Stimulated activated CD4-positive, alpha-beta T cell treated with anti-CD3 and anti-CD28 coated beads, Interleukin-12 subunit alpha, Interleukin-12 subunit beta, amount 100 ng/mL, for 48 hours (primary cell): ENCODE data around the gene MICOS13.
"Not testable (repeated sequence)": the region's sequence is repeated elsewhere in the genome, so short reads cannot be mapped to it uniquely, and the experiment has no call there.

Source experiments
- DNase-seq, 3 donors: peaks; one replicate each; pipeline ENCODE4 v3.0.0-alpha.2; 2020; ENCODE audit warnings: low read depth in 2 of 3, low spot score in 1 of 3

MICOS13 gene

DNA sequence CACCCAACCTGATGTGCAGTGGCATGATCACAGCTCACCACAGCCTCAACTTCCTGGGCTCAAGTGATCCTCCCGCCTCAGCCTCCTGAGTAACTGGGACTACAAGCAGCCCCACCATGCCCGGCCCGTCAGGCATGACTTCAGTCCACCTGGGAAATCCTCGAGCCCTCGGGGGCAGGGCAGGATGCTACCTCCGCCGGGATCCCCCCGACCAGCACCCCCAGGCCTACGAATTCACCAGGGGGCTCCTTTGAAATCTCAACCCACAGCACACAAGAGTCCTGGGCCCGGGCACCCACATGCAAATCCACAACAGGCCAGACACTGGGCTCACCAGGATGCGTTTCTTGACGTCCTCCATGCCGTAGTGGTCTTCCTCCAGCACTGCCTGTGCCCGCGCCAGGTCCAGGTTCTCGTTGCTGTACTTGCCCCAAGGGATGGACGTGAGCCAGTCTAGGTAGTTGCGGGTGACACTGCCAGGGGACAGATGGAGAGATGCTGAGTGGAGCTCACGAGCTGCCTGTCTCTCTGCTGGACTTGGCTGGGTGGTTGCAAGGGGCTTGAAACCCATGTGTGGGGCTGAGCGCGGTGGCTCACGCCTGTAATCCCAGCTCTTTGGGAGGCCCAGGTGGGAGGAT is 20.3 kb upstream of the MICOS13 start:
- no peak for DNase-seq

DNA sequence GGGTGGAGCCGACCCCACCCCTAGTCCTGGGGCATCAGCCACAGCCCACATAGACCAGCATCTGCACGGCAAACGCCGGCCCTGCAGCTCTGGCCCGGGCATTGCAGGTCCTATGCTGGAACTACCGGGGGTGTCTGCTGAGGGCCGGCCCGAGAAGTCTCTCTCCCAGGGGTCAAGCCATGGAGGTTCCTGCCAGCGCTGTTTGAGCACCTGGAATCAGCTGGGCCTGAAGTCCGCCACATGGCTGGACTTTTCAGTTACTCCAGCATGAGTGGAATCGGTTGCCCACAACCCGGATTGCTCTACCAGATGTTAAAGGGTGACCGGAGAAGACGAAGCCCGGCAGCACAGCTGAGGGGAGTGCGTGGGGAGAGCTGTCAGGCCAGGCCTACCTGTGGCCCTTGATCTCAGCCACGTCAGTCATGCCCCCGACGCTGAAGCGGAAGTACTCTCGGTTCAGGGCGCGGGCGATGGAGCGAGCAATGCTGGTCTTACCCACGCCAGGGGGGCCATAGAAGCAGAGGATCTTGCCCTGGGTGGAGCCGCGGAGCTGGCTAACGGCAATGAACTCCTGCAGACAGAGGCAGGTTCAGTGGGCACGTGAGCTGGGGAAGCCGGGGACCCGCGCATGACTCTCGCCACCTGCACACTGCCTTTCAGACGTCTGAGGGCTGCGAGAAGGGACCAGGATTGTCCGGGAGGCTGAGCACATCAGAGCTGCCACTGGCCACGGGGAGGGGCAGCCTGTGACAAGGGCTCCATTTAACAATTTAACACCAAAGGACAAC is 18.5 kb upstream of the MICOS13 start:
- no peak for DNase-seq

DNA sequence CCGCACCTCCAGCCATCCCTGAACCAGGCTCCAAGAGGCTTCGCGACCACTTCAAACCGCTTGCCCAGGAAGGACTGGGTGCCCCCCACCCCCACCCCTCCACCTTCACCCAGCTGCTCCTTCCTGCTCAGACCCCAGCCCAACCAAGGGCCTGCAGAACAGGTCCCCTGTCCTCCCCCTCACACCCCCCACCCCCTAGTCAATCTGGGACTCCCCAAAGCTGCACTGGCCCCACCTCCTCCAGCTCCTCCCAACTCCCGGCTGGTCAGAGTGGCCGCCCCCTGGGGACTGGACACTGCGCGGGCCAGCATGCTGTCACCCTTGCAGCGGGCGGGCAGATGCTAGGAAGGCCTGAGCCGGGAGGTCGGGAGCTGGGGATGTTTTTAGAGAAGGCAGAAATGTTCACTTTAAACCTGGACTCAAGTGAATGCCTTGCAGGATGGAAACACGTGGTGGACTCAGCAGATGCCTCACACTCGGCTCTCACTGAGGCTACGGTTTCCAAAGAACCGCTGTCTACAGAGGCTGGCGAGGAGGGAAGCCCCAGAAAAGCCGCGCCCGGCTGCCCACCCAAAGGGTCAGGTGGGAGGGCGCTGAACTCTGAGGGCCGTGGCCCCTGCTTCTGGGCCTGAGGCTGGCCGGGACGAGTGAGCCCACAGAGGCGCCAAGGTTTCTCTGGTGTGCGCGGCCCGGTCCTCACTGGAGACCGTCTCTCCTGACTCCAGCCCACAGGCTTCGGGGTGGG is 17.7 kb upstream of the MICOS13 start:
- DNase-seq = no peak

DNA sequence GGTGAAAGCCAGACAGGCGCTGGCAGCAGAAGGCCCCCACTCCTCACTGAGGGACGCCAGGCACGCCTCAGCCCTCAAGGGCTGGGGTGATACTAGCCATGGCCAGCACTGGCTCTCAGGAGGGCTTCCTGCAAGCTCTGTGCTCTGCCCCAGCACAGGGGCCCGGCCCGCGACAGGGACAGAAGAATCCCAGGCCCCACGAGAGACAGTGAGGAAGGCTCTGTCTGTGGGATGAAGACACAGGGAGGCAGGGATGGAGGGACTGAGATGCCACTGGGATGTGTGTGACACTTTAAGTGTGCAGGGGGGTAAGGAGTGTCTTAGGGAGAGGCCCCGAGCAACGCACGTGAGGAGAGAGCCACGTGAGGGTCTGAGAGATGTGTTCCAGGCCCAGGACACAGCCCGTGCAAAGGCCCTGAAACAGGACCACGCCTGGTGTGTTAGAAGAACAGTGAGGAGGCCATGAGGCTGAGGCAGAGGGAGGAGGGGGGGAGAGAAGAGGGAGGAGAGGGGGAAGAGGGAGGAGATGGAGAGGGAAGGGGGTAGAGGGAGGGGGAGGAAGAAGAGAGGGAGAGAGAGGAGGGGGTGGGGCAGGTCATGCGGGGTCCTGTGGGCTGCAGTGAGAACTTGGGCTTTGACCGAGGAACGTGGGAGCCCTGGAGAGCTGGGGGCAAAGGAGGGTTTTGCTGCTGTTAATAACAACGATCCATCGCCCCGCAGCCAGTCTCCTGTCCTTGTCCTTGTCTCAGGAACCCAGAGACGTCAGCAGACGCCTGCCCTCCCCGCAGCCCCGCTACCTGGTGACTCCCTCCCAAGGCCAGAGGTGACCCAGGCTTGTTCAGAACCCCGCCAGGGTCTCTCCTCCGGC is 16.9 kb upstream of the MICOS13 start:
- DNase-seq = no peak

DNA sequence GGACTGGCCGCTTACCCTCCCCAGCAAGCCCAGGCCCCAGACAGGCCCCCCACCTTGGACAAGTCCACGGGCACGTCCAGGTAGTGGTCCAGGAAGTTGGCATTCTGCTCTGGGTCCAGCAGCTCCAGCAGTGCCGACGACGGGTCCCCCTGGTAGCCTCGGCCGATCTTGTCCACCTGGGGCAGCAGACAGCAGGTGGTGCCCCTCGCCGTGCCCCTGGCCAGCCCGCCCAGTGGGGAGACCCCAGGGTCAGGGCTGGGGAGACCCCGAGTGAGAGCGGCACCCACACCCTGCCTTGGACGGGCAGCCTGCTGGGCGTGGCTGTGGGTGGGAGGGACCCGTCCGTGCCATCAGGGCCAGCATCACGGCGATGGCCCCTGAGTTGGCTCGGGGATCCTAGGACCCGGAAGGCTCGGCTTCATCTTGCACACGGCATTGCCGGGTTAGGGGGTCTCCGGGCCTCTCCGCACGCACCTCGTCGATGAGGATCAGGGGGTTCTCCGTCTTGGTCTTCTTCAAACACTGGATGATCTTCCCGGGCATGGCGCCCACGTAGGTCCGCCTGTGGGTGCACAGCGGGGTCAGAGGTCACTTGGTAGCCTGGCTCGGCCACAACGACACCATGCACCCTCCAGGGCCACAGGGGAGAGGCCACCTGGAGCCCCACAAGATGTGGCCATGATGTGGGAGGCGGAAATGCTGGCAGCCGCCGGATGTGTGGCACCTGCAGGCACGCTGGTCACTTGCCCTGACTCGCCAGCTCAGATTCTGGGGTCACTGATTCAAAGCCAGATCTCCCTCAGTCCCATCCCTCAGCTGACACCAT is 16.1 kb upstream of the MICOS13 start:
- no peak for DNase-seq

DNA sequence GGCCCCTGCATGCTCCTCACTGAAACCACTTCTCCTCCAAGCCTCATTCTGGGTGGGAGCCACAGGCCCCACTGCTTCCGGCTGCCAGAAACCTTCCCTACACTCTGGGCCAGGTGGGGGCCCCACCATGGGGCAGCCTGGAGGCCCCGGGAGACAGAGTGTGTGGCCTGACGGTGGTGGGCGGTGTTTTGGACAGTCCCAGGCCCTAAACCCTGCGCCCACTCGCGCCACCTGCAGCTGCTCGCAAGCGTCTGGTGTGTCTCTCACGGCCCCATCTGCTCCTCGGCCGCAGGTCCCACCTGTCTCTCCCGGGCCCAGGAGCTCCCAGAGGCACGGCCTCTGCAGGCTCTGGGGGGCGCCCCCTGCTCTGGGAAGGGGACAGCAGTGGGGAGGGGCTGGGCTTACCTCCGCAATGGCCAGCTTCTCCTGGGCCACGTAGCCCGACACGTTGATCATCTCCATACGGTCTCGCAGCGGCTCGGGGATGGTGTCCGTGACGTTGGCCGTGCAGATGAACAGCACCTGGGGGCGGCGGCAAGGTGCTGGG is 15.4 kb upstream of the MICOS13 start:
- DNase-seq = no peak

DNA sequence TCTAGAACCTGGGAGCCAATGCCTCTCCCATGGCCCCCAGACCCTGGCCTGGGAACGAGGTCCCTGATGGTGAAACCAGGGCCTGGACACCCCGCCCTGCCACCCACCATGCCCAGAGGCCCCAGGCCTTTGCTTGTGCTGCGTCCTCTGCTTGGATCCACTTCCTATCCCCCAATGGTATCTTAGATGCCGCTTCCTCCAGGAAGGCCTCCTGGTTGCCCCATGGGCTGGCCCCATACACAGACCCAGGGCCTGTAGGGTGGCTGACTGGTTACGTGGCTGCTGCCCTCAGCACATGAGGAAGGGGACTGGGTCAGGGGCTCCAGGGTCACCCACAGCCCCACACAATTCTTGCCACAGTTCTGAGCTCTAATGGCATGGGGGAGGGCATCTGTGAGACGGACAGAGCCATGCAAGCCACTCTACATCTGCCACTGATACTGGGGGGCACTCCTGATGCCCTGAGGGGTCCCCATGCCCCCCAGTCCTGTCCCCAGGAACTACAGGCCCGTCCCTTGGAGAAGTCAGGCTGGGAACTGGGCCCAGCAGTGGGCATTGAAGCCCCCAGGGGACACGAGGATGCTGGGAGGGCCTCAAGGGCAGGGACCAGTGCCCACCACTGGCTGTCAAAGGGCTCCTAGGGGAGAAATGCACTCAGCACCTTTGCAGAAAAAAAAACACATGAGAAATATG is 14.8 kb upstream of the MICOS13 start:
- DNase-seq = no peak

DNA sequence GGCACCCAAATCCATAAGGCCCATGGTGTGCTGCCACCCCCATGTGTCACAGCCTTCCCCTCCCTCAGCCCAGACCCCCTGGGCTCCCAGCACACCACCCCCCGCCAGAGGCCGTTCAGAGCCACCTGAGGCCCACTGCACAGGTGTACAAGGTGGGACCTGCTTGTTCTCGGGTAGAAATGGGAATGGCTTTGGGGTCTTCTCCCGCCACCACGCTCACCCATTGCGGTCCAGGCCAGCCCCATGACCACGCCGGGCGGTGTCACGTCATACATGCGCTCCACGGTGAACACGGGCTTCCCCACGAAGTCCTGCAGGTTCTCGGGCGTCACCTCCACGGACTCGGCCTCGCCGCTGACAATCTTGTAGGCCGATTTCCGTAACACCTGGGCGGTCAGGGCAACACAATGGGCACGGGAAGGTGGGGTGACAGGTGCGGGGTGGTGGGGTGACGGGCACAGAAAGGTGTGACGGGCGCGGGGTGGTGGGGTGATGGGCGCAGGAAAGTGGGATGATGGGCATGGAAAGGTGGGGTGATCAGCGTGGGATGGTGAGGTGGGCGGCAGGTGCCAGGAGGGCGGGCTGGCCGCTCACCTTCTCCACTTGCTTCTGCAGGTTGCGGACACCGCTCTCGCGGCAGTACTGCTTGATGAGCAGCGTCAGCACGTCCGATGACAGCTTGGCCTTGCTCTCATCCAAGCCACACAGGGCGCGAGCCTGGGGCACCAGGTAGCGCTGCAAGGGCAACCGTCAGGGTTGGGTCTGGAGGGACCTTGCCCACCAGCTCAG is 14.0 kb upstream of the MICOS13 start:
- no peak for DNase-seq

DNA sequence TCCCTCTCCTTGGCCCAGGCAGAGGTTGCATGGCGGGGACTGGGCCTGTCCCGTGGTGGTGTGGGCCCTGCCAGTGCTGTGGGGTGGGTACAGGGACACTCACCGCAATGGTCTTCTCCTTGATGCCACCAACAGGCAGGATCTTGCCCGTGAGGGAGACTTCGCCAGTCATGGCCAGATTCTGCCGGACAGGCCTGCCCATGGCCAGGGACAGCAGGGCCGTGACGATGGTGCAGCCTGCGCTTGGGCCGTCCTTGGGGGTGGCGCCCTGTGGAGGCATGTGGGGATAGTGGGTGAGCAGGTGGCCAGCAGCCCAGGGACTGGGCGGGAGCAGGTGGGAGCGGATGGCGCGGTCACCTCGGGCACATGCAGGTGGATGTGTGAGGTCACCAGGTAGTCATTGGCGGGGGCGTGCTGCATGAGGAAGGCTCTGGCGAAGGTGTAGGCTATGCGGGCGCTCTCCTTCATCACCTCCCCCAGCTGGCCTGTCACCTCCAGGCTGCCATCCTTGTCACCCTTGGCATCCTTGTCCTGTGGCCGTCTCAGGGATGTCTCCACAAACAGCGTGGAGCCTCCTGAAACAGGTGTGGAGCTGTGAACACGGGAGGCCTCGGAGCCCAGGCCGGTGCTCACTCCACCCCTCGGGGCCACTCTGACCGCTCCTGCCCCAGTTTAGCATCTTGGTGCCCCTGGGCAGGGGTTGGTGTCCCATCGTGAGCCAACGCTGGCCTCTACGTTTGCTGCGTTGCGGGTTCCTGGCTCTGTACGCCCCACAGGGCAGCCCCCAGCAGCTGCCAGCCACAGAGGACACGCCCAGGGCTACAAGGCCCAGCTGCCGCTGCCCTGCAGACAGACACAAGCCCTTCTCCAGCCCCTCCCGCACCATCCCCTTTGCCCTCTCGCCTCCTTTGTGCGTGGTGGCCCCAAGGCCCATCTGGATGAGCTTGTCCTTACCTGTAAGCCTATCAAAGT is 13.2 kb upstream of the MICOS13 start:
- DNase-seq = no peak

DNA sequence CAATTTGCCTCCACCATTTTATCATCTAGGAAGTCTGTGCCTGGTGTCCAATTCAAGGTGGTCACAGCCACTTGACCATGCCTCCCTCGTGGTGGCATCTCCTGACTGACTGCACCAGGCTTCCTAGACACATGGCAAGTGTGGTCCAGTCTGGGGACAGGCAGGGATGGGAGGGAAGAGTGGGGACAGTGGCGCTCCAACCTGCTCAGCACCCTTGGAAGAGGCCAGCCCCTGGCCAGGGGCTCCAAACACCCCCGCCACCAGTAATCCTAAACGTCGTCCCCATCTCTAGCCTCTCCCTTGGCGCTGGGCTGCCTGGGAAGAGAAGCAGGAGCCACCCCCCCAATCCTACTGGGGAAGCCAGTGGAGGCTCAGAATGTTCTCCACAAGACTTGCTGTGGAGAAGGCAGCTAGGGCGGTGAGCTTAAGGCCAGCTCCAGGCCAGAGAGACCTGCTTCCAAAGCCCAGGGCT is 12.4 kb upstream of the MICOS13 start:
- no peak for DNase-seq

DNA sequence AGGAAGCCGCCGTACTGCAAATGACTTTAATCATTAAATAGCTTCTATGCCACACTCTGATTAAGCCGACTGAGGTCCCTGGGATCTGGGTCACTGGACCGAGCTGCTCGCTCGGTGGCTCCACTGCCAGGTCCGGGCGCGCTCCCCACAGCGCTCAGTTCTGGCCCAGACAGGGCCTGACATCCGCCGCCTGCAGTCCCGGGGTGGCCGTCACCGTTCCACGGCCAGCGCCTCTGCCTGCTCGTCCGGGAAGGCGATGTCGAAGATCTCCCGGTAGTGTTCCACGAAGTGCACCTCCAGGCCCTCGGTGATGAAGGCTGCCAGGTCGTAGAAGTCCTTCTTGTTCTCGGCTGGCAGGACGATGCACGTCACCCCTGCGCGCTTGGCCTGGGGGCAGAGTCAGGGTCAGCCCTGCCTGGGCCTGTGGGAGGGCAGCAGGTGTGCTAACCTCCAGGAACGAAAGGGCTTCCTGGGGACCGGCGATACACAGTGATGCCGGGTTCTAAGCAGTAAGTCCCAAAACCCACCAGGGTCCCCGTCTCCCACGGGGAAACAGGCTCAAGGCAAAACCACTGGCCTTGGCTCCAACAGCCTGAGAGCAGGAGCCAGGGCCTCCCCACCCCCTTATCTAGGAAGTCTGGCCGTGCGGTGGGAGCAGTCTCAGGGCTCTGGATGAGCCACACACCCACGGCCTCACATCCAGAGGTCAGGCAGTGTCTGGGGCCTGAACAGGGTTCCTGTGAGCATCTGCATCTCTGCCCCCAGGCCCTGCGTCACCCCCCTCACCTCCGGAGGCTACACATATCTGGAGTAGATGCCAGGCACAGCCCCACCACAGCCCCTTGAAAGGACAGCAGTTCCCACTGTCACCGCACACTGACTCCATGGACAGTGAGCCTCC is 11.8 kb upstream of the MICOS13 start:
- peak in 1 of 3 donors; percentile 21 for DNase-seq

DNA sequence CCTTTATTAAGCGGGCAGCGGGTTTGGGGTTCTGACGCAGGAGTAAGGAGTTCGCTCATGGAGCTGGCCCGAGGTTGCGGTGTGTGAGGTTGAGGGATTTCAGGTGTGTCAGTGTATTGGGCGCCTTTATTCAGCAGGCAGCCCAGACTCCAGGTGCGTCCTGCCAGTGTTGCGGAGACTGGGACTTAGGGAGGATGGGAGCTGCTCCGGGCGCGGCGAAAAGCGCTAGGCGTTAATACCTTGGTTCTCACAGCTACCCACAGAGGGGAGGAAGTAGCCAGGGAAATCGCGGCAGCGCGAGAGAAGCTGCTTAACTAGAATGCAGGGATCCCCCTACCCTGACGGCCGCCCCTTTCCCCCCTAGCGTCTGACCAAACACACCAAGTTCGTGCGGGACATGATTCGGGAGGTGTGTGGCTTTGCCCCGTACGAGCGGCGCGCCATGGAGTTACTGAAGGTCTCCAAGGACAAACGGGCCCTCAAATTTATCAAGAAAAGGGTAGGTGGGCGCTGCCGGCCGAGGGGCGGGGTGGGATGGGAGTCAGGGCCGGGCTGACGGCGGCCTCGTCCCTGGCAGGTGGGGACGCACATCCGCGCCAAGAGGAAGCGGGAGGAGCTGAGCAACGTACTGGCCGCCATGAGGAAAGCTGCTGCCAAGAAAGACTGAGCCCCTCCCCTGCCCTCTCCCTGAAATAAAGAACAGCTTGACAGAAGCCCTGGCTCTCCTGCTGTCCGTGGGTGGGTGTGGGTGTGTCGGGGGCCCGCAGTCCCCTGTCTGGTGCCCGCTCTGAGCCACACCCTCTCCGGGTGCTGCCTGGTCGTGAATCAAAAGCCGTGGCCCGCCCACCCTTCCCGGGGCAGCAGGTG is 10.9 kb upstream of the MICOS13 start:
- DNase-seq = peak; percentile 45 to 58 (median 48)

DNA sequence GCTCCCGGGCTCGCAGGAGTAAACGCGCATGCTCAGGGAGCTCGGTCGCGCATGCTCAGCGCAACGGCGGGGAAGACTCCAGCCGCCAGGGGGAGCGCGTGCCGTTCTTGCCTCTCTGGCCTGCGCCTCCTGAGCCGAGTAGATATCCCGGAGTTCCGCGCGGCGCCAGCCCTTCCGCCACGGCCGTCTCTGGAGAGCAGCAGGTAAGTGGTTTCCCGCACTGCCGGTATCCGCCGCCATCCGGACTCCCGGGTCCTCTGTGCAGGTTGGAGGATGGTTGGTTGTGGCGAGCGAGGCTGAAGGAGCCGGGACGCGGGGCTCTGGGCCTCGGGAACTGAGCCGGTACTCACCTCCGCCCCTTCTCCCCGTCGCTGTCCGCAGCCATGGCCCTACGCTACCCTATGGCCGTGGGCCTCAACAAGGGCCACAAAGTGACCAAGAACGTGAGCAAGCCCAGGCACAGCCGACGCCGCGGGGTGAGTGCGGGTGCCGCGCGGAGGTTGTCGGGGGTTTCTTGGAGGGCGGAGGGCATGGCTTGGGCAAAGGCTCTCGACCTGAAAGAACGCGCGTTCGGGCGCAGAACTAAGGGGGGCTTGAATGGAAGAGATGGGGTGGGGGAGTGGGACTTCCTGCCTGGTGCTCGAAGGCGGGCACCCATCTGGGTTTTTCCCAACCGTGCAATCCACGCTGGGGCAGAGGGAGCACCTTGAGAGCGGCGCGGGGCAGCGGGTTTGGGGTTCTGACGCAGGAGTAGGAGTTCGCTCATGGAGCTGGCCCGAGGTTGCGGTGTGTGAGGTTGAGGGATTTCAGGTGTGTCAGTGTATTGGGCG is 10.0 kb upstream of the MICOS13 start, which contains the start of gene RPL36:
RPL36 (plus strand) TSS at position 171 of the 830 bp plus-strand sequence; CDS start at position 384, 213 bp downstream.
- peak; percentile 98 to 99 (median 98) for DNase-seq

DNA sequence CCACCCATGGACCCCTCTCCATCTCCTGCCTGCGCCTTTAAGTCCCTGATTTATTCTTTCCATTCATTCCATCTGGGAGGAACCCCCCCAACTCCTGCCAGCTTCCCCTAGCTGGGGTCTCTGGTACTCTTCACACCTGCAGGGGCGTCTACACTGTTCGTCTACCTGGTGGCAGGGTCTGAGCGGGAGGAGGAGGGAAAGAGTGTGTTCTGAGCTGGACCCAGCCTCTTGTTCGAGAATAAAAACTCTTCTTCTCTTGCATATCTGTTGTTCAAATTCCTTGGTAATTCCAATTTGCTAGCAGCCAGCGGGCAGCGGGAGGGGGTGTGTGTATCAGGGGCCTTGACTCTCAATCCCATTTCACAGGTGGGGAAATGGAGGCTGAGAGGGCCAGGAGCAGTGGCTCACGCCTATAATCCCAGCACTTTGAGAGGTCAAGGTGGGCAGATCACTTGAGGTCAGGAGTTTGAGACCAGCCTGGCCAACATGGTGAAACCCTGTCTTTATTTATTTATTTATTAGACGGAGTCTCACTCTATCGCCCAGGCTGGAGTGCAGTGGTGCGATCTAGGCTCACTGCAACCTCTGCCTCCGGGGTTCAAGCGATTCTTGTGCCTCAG is 8.1 kb upstream of the MICOS13 start:
- not testable (repeated sequence) for DNase-seq
